SU-DHL-6 (cell line): Measurements from ENCODE around the gene RAVER2.

Experiments
- CTCF ChIP-seq: fragments of 200-600 bp; sonication (generic); IDR thresholded peaks from one replicate; pipeline ENCODE4 v1.5.1; 2017; ENCODE audit warnings: antibody characterized with exemption, mild to moderate bottlenecking, low read length, moderate library complexity; ENCODE audit not compliant: insufficient read depth, poor library complexity, severe bottlenecking
- EZH2phosphoT487 ChIP-seq: fragments of 200-600 bp; sonication (generic), shearing (Covaris generic); conservative IDR thresholded peaks from 2 replicates; pipeline ENCODE4 v1.6.1; 2018; ENCODE audit warnings: mild to moderate bottlenecking, antibody characterized with exemption, low read length, moderate library complexity, mixed read lengths

- no peak for TF ChIP-seq CTCF
- no peak for TF ChIP-seq EZH2phosphoT487
Measured at GRCh38 chr1:64769482-64769881, 24.6 kb downstream of the RAVER2 start.
